ENCODE data around the gene PAX2.
A peak's percentile ranks its signal among the peaks of the same experiment; 100 is the strongest.

The PAX2 gene

GRCh38 chr10:100742936-100743335, 2.4 kb upstream of the PAX2 start:
- no peak for TF ChIP-seq CTCF (IDR thresholded peaks at IDR 0.05; ENCODE audit: control extremely low read depth, extremely low read depth, low read depth, missing control alignments)
- ChIA-PET POLR2A (no interaction called here), CTCF (interaction anchor here (0.7 to 4.7 kb wide), 39 partner anchors 9 to 310 kb away, joined by 3 to 39 read pairs (median 5); partner anchors contain the start of gene HIF1AN)
- DNase-seq (ENCODE audit: extremely low spot score): no peak

- DNase-seq (ENCODE audit: extremely low spot score): peak; percentile 79
- peak; percentile 69 for TF ChIP-seq CTCF (IDR thresholded peaks at IDR 0.05; ENCODE audit: control extremely low read depth, extremely low read depth, low read depth, missing control alignments)
- ChIA-PET POLR2A (no interaction called here), CTCF (interaction anchor here (0.7 to 4.7 kb wide), 48 partner anchors 10 to 342 kb away, joined by 3 to 39 read pairs (median 5); partner anchors contain the start of gene HIF1AN)
Observed at GRCh38 chr10:100743626-100744135, 1.7 kb upstream of the PAX2 start.

- CTCF ChIA-PET: interaction anchor here (0.7 to 4.7 kb wide), 32 partner anchors 10 to 343 kb away, joined by 3 to 39 read pairs (median 5); partner anchors contain the start of gene HIF1AN
- TF ChIP-seq CTCF (IDR thresholded peaks at IDR 0.05; ENCODE audit: control extremely low read depth, extremely low read depth, low read depth, missing control alignments): no peak
- POLR2A ChIA-PET: no interaction called here
- DNase-seq (ENCODE audit: extremely low spot score): peak; percentile 64
Observed at GRCh38 chr10:100744136-100744986, 1.0 kb upstream of the PAX2 start.

- peak; percentile 18 for DNase-seq (ENCODE audit: extremely low spot score)
- TF ChIP-seq CTCF (IDR thresholded peaks at IDR 0.05; ENCODE audit: control extremely low read depth, extremely low read depth, low read depth, missing control alignments): no peak
- CTCF ChIA-PET: no interaction called here
- POLR2A ChIA-PET: no interaction called here
Observed at GRCh38 chr10:100745882-100746783, 751 bp downstream of the PAX2 start.

GRCh38 chr10:100746784-100747455, 1.5 kb downstream of the PAX2 start:
- no peak for TF ChIP-seq CTCF (IDR thresholded peaks at IDR 0.05; ENCODE audit: control extremely low read depth, extremely low read depth, low read depth, missing control alignments)
- no peak for DNase-seq (ENCODE audit: extremely low spot score)
- ChIA-PET POLR2A (interaction anchor here (0.6 kb wide), 1 partner anchor 24 kb away, joined by 3 read pairs; no protein-coding TSS in a partner anchor), CTCF (no interaction called here)
